CD14-positive monocyte (primary cell): Measurements from ENCODE around the gene IGFBP7. TPM values are rescaled to one million over a fixed set of nuclear protein-coding genes. Genes with fewer than 3 reads are reported as not detected.

Source experiments
- DNase-seq, 3 donors: peaks; one replicate each; pipeline ENCODE4 v3.0.0-alpha.2; 2011 to 2022
- H2AFZ ChIP-seq: 2 replicates; pipeline ENCODE4 v1.6.0; 2012; ENCODE audit warnings: mild to moderate bottlenecking, low read depth, low read length, inconsistent platforms; ENCODE audit not compliant: insufficient read depth, poor library complexity, severe bottlenecking
- H3K27ac ChIP-seq, 2 donors: 1 replicate in 1 of 2; 2 replicates in 1 of 2; pipeline ENCODE4 v1.5.1; 2012 to 2013; ENCODE audit warnings: low read length in 2 of 2, control low read depth in 1 of 2, inconsistent platforms in 1 of 2, low read depth in 1 of 2, mild to moderate bottlenecking in 1 of 2
- H3K27me3 ChIP-seq, 2 donors: one replicate each; pipeline versions ENCODE4 v1.6.0 to v1.6.1; 2011 to 2013; ENCODE audit warnings: low read length in 2 of 2; ENCODE audit not compliant: control insufficient read depth in 2 of 2, insufficient read depth in 2 of 2
- H3K36me3 ChIP-seq, 2 donors: replicated peaks in 1 of 2; 1 replicate in 1 of 2; 2 replicates in 1 of 2; pipeline versions ENCODE4 v1.5.1 to v1.6.1; 2012 to 2013; ENCODE audit warnings: low read length in 2 of 2, control low read depth in 1 of 2, inconsistent platforms in 1 of 2, mild to moderate bottlenecking in 1 of 2; ENCODE audit not compliant: insufficient read depth in 2 of 2, control insufficient read depth in 1 of 2
- H3K4me1 ChIP-seq, 2 donors: 1 replicate in 1 of 2; 2 replicates in 1 of 2; pipeline versions ENCODE4 v1.5.1 to v1.6.1; 2012 to 2013; ENCODE audit warnings: low read length in 2 of 2, control low read depth in 1 of 2, inconsistent platforms in 1 of 2, mild to moderate bottlenecking in 1 of 2, moderate library complexity in 1 of 2; ENCODE audit not compliant: insufficient read depth in 2 of 2, control insufficient read depth in 1 of 2
- H3K4me2 ChIP-seq: replicated peaks from 2 replicates; pipeline ENCODE3; 2012; ENCODE audit warnings: low read length, moderate library complexity, mild to moderate bottlenecking; ENCODE audit not compliant: poor library complexity, severe bottlenecking; ENCODE audit errors: extremely low read depth
- H3K4me3 ChIP-seq, 3 experiments: fragments of 200-600 bp in 1 of 3; sonication (generic) in 1 of 3; replicated peaks in 1 of 3; 1 replicate in 2 of 3; 2 replicates in 1 of 3; pipeline ENCODE4 v1.5.1; 2011 to 2013; ENCODE audit warnings: low read length in 3 of 3, mild to moderate bottlenecking in 3 of 3, control low read depth in 2 of 3, low read depth in 2 of 3, inconsistent platforms in 1 of 3, moderate library complexity in 1 of 3
- H3K79me2 ChIP-seq: 2 replicates; pipeline ENCODE4 v1.6.0; 2012; ENCODE audit warnings: mild to moderate bottlenecking, control low read depth, inconsistent platforms, low read length, moderate library complexity; ENCODE audit not compliant: insufficient read depth
- H3K9ac ChIP-seq: 2 replicates; pipeline ENCODE4 v1.6.0; 2017; ENCODE audit warnings: low read length, mild to moderate bottlenecking; ENCODE audit not compliant: insufficient read depth, poor library complexity, severe bottlenecking
- H3K9me3 ChIP-seq, 2 donors: replicated peaks in 1 of 2; 1 replicate in 1 of 2; 2 replicates in 1 of 2; pipeline versions ENCODE4 v1.5.1 to v1.6.1; 2012 to 2013; ENCODE audit warnings: low read length in 2 of 2, control low read depth in 1 of 2; ENCODE audit not compliant: control insufficient read depth in 1 of 2, insufficient read depth in 1 of 2
- H4K20me1 ChIP-seq: 2 replicates; pipeline ENCODE4 v1.6.0; 2012; ENCODE audit warnings: mild to moderate bottlenecking, low read length, control low read depth, moderate library complexity; ENCODE audit not compliant: insufficient read depth
- H3K27ac Mint-ChIP-seq, 7 donors: one replicate each; pipeline ENCODE4 v1.8.0; 2020; ENCODE audit warnings: mild to moderate bottlenecking in 7 of 7, mixed read lengths in 7 of 7, moderate library complexity in 6 of 7, inconsistent platforms in 2 of 7
- H3K27me3 Mint-ChIP-seq, 3 donors: one replicate each; pipeline ENCODE4 v1.8.0; 2021 to 2022; ENCODE audit warnings: low read depth in 3 of 3, mild to moderate bottlenecking in 3 of 3, mixed read lengths in 3 of 3, moderate library complexity in 3 of 3, inconsistent platforms in 1 of 3
- H3K36me3 Mint-ChIP-seq, 2 donors: one replicate each; pipeline ENCODE4 v1.8.0; 2020; ENCODE audit warnings: mixed read lengths in 2 of 2, inconsistent platforms in 1 of 2, mild to moderate bottlenecking in 1 of 2
- H3K4me1 Mint-ChIP-seq: one replicate; pipeline ENCODE4 v1.8.0; 2020; ENCODE audit warnings: mild to moderate bottlenecking, mixed read lengths
- H3K4me3 Mint-ChIP-seq, 2 donors: one replicate each; pipeline ENCODE4 v1.8.0; 2020; ENCODE audit warnings: mild to moderate bottlenecking in 2 of 2, mixed read lengths in 2 of 2, moderate library complexity in 1 of 2
- H3K9me3 Mint-ChIP-seq, 7 donors: one replicate each; pipeline ENCODE4 v1.8.0; 2020 to 2022; ENCODE audit warnings: mixed read lengths in 7 of 7, mild to moderate bottlenecking in 6 of 7, moderate library complexity in 6 of 7, inconsistent platforms in 2 of 7
- CTCF ChIP-seq: fragments of 200-600 bp; IDR thresholded peaks from one replicate; pipeline ENCODE4 v1.8.0; 2022; ENCODE audit warnings: antibody characterized with exemption, mild to moderate bottlenecking
- WGBS: methylation state at CpG from one replicate; pipeline ENCODE4 v1.1.5; 2013; ENCODE audit warnings: missing lambda C conversion rate; ENCODE audit not compliant: insufficient coverage; 5-methylcytosine and 5-hydroxymethylcytosine counted together
- intact Hi-C, 2 donors: fragments of 100-400 bp; cut with micrococcal nuclease; formaldehyde crosslinking; loops; one replicate each; pipeline versions ENCODE4 v1.15.0 to v1.15.1; 2023
- polyA plus RNA-seq, 3 donors: library from polyadenylated mRNA; depleted of rRNA in 1 of 3; unstranded in 2 of 3; stranded (reverse) in 1 of 3; fragments of 300-500 nt in 2 of 3; fragments of >200 nt in 1 of 3; fragmentation: Illumina TruSeq in 2 of 3; gene quantifications; 1 replicate in 2 of 3; 2 replicates in 1 of 3; pipeline ENCODE4 v1.2.3, GENCODE V29; 2012 to 2021

Gene IGFBP7
- polyA plus RNA-seq, 3 donors, result 23.1 to 53.1 (median 46.9) TPM

- Histone ChIP-seq H3K4me2 (no peak overlapping the region), H3K36me3 (no peaks in the 10 kb centered on the region), H3K4me3 (no peak overlapping the region), H3K27ac (no peak overlapping the region), H3K27me3 (no peaks in the 10 kb centered on the region), H3K79me2 (peaks cover 12% of the 10 kb centered on the region), H2AFZ (no peak overlapping the region), H3K9ac (no peak overlapping the region), H3K4me1 (no peaks in the 10 kb centered on the region), H4K20me1 (no peaks in the 10 kb centered on the region), H3K9me3 (no peaks in the 10 kb centered on the region)
- no peak overlapping the region for H3K4me3 Mint-ChIP-seq
- H3K9me3 Mint-ChIP-seq, result peaks cover 0 to 4% (median 0%) of the 10 kb centered on the region in 7 donors
- no peak for DNase-seq
- peaks cover 3 to 10% of the 10 kb centered on the region in 2 donors for H3K36me3 Mint-ChIP-seq
- peak overlapping the region in 3 of 7 donors; percentile 12 to 45 (median 18) for H3K27ac Mint-ChIP-seq
- H3K27me3 Mint-ChIP-seq, result no peaks in the 10 kb centered on the region
- H3K4me1 Mint-ChIP-seq, result peaks cover 8% of the 10 kb centered on the region
- no peak for TF ChIP-seq CTCF
- 91% methylated on average over 3 of the region's 5 CpGs for WGBS
- intact Hi-C loops, result no loop called here
Observed at GRCh38 chr4:57080781-57081650, 29.2 kb downstream of the IGFBP7 start.

- H3K4me1 ChIP-seq, result no peaks in the 10 kb centered on the region
- no peaks in the 10 kb centered on the region for H3K27me3 ChIP-seq
- intact Hi-C loops, result no loop called here
- H3K4me3 Mint-ChIP-seq, result no peak overlapping the region
- H2AFZ ChIP-seq, result no peak overlapping the region
- H3K36me3 ChIP-seq, result no peaks in the 10 kb centered on the region
- H3K79me2 ChIP-seq, result peaks cover 17% of the 10 kb centered on the region
- H3K9me3 ChIP-seq, result no peaks in the 10 kb centered on the region
- H3K36me3 Mint-ChIP-seq, result peaks cover 3 to 4% of the 10 kb centered on the region in 2 donors
- 100% methylated on average over 1 of the region's 10 CpGs for WGBS
- no peak overlapping the region for H3K27ac ChIP-seq
- no peak overlapping the region for H3K4me3 ChIP-seq
- peaks cover 10% of the 10 kb centered on the region for H3K4me1 Mint-ChIP-seq
- no peaks in the 10 kb centered on the region for H4K20me1 ChIP-seq
- H3K27me3 Mint-ChIP-seq, result no peaks in the 10 kb centered on the region
- H3K9ac ChIP-seq, result no peak overlapping the region
- H3K9me3 Mint-ChIP-seq, result no peaks in the 10 kb centered on the region
- TF ChIP-seq CTCF, result no peak
- peak overlapping the region in 1 of 7 donors; percentile 42 for H3K27ac Mint-ChIP-seq
- no peak overlapping the region for H3K4me2 ChIP-seq
- DNase-seq, result no peak
Observed at GRCh38 chr4:57078685-57079521, 31.3 kb downstream of the IGFBP7 start.
